ENCODE measurements around the gene GP9.
"Not testable (repeated sequence)": the region's sequence is repeated elsewhere in the genome, so short reads cannot be mapped to it uniquely, and the experiment has no call there.

Gene GP9

DNA sequence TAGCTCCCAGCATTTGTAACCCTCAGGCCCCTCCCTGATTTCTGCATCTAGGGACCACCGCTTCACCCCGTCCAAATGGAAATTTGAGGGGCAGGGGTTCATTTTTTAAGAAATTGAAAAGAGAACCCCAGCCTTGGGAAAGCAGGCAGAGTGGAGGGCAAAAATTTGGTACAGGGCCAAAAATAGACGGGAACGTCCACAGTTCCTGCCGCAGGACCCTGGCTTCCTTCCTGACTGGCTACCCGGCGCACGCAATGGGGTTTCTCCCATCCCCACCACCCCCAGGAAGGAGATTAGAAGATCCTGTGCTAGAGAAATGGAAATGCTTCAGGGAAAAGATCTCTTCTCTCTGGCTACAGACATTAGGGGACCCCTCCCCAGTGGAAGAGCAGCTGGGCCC, 20.9 kb downstream of the GP9 start:
- no peak for DNase-seq

- DNase-seq: no peak
Observed at GRCh38 chr3:129082026-129082425, 21.4 kb downstream of the GP9 start.

- no peak for DNase-seq
Observed at GRCh38 chr3:129084501-129084900, 23.9 kb downstream of the GP9 start.

DNA sequence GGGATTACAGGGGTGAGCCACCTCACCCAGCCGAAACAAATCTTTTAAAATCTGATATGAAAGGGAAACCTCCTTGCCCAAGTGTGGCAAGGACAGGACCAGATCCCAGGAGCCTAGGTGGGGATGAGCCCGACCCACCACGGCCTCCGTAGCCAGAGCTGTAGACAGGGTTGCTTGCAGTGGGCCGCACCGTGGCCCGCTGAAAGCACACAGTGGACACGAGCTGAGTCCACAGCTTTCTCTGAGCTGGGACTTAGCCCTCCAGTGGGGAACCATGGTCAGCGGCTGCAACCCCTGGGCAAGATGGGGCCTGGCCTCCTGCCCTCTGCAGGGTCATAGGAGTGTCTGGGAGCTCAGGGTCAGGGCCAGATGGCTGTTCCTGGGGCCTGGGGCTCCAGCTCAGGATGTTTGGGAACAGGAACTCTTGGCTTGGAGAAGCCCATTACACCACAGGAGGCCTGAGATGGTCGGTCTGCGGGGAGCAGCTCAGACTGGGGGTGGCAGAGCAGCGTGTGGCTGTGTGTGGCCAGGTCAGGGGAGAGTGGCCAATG, 24.7 kb downstream of the GP9 start:
- DNase-seq: no peak

- DNase-seq: no peak
Observed at GRCh38 chr3:129085818-129086217, 25.2 kb downstream of the GP9 start.

DNA sequence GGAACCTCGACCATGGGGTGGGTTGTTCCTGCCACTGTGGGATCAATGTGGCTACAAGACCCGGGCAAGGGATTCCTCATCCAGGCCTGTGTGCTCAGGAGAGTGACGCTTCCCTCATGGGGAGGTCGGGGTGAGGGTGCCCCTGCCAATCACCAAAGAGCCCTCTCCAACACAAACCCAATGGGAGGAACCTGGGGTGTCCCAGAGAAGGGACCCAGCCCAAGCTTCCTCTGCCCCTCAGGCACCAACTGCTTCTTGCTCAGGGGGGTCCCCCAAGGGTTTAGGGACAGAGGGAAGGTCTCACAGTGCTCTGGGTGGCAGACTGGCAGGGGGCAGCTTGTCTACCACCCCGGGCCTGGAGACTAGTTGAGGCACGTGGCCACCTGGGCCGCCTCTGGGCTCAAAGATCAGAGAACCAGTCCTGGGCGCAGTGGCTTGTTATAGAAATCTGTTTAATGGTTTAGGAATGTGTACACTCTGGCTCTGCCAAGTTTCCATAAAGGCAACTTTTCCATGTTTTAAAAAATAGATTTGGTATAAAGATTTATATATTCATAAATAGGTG, 26.6 kb downstream of the GP9 start:
- DNase-seq: no peak

DNA sequence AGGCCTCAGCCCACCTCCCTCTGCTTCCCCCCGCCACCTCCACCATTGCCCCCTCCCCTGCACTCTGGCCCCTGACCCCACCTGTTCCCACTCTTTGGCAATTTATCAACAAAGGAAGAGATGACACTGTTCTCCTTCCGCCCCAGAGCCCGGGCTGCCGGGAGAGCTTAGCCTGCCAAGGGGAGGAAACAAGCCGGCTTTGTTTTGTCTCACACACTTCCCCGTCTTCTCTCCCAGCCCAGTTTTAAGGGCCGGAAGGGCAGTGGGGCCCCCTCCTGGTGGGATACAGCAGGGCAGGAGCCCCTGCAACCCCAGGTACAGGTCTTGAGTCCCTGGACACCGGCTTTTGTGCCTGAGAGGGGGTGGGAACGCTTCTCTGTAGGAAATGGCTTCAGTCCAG, 27.3 kb downstream of the GP9 start:
- peak; percentile 16 for DNase-seq

GRCh38 chr3:129088312-129088711, 27.7 kb downstream of the GP9 start:
- DNase-seq: not testable (repeated sequence)

GRCh38 chr3:129095285-129095684, 34.7 kb downstream of the GP9 start:
- DNase-seq: no peak

DNA sequence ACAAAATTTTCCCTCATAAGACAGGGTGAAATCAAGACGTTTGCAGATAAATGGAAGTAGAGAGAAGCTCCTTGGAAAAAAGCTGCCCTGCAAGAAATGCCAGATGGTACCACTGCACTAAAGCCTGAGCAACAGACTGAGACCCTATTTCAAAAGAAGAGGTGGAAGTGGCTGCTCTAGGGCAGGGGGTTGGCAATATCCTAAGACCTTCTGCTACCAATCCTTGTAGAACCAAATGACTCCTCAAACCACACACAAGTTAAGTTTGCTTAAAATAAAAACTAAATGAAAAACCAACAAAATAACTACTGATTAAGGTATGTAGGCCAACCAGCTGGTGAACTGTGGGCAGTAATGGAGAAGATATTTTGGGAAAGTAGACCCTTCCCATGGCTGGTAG, 39.7 kb downstream of the GP9 start:
- no peak for DNase-seq

DNA sequence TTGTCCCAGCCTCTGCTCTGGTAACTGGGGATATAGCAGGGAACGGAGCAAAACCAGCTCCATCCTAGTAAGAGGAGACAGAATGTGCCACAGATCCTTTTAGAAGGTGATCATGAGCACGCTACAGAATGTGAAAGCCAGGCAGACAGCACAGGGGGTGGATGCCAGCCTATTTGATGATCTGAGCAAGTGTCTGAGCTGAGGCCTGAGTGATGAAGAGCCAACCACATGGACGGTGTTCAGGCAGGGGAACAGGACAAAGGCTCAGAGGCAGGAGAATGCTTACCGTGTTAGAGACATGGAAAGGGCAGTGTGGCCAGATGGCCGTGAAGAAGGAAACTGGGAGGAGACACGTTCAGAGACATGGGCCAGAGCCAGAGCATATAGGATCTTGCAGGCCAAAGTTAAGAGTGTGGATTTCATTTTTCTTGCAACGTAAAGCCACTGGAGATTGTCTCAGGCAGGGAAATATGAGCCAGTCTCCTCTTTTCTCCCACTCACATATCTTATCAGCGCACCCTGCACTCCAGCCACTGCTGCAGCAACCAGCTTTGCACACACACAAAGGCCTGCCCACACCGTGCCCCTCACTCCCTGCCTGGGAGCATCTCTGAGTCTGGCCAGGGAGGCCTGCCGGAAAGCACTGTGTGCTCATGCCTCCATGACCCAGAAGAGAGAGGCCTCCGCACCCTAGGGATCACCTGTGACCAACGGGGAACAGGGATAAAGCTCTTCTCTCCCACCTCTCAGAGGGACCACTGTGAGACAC, 41.0 kb downstream of the GP9 start:
- no peak for DNase-seq

DNA sequence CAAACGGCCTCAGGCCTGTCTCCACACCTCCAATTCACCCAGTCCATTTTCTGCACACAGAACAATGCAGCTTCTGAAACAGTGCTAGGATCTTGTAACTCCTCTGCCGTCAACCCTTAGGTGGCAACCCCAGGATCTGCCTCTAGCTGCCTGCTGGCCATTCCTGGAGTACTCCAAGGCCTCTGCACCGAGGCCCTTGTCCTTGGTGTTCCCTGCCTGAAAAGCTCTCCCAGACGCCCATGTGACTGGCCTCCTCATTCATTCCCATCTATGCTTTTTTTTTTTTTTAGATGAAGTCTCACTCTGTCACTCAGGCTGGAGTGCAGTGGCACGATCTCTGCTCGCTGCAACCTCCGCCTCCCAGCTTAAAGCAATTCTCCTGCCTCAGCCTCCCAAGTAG, 42.7 kb downstream of the GP9 start:
- no peak for DNase-seq

DNA sequence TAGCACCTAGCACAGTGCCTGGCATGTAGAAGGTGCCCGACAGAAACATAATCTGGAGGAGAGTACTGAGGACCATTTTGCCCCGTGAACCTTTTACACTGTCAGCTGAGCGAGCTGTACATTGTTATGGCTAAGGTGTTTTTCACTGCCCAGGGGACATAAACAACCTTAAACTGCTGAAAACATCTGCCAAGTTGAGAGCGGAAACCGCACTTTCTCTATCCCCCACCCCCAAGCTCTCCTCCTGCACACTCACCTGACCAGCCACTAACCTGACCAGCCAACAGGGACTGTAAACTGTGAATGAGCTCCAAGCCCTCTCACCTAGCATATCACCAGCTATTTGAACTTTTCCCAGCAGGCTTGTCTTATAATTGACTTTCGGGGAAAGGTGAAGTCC, 43.5 kb downstream of the GP9 start:
- DNase-seq: no peak

DNA sequence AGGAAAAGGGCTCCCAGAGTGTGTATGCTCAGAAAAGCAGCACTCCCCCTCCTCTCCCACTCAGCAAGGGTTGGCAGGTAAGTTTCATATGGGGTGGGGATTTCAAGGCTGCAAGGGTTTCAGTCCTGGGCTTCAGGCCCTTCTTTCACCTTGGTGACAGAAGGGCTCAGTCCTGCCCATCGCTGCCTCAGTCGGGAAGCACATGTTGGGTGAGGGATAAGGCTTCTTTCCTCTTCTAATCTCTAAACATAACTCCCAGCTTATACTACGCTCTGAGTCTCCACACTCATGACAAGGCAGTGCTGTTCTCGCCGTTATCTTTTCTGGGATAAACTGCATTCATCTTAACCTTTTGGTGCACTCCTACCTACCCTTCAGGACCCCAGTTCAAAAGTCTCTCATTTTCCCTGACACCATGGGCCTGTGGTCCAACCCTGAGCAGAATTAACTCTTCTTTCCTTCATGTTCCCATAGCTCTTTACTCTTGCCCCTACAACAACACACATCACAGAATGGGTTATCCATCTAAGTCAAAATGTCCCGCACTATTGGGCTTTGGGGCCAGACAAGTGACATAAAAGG, 44.0 kb downstream of the GP9 start:
- DNase-seq: no peak

GRCh38 chr3:129105862-129106261, 45.3 kb downstream of the GP9 start:
- DNase-seq: no peak

DNA sequence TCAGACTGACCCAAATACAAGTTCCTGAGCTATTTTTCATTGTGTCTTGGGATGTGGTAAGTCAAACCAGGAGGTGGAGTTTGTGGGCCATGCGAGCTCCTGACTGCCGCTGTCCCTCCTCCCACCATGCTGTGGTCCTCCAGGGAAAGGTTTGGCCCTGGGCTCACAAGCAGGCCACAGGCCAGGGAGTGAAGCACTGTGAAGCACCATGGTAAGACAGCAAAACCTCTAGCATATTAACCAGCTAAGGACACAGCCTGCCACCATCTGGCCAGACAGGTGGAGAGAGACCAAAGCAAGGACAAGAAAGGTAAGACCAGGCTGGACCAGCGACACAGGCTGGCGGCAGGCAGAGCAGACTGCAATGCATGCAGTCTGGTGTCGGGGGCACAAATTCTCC, 45.7 kb downstream of the GP9 start:
- DNase-seq: no peak

GRCh38 chr3:129106866-129107565, 46.4 kb downstream of the GP9 start:
- no peak for DNase-seq

GRCh38 chr3:129107793-129108192, 47.2 kb downstream of the GP9 start:
- DNase-seq: no peak

- not testable (repeated sequence) for DNase-seq
Observed at GRCh38 chr3:129111076-129111780, 50.6 kb downstream of the GP9 start.
